Cardiac atrium fibroblast (primary cell): ENCODE measurements around the gene TGFBR2. TPM values are rescaled to one million over a fixed set of nuclear protein-coding genes. Genes with fewer than 3 reads are reported as not detected.

ENCODE experiments used
- total RNA-seq: library from RNA; depleted of rRNA; stranded (reverse); fragments of >200 nt; gene quantifications from 2 replicates; pipeline ENCODE4 v1.2.3, GENCODE V29; 2015

Gene TGFBR2
- total RNA-seq = 336 and 339 TPM in 2 replicates

DNA sequence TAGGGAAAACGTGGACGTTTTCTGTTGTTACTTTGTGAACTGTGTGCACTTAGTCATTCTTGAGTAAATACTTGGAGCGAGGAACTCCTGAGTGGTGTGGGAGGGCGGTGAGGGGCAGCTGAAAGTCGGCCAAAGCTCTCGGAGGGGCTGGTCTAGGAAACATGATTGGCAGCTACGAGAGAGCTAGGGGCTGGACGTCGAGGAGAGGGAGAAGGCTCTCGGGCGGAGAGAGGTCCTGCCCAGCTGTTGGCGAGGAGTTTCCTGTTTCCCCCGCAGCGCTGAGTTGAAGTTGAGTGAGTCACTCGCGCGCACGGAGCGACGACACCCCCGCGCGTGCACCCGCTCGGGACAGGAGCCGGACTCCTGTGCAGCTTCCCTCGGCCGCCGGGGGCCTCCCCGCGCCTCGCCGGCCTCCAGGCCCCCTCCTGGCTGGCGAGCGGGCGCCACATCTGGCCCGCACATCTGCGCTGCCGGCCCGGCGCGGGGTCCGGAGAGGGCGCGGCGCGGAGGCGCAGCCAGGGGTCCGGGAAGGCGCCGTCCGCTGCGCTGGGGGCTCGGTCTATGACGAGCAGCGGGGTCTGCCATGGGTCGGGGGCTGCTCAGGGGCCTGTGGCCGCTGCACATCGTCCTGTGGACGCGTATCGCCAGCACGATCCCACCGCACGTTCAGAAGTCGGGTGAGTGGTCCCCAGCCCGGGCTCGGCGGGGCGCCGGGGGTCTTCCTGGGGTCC is at the start of gene TGFBR2:
TGFBR2 (plus strand) TSS at position 301 of the 731 bp plus-strand sequence; CDS start at position 584, 283 bp downstream.

